ENCODE measurements around the gene NHP2.

The NHP2 gene

GRCh38 chr5:178186427-178186826, 32.7 kb upstream of the NHP2 start:
- no peak for TF ChIP-seq CTCF (IDR thresholded peaks at IDR 0.05)

DNA sequence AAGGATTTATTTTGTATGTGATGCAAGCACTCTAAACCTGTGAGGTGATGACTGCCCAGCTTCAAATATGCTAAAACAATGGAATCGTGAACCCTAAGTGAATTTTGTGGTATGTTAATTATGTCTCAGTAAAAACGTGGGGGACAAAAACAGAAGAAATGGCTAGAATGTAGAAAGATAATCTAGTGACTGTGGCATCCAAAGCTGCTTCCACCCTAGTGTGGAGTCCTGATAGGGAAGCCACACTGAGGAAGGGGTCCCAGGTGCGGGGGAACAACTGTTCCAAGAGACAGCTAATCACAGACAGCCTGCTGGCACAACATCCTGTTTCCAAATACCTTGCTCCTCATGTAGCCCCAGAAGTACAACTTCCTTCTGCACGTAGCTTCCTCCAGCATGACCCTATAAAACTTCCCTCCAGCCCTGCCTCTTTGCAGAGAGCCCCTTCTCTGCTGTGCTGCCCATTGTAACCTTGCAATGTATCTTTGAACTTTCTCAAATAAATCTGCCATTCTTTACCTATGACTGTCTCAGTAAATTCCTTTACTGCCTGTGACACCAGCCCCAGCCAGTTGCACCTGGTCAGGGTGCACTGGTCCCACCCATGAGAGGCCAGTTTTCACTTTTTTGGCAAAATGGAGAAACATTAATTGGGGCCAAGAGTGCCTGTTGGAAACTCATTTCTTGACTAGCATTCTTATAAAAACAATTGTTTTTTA, 28.6 kb upstream of the NHP2 start:
- TF ChIP-seq CTCF (IDR thresholded peaks at IDR 0.05): no peak

DNA sequence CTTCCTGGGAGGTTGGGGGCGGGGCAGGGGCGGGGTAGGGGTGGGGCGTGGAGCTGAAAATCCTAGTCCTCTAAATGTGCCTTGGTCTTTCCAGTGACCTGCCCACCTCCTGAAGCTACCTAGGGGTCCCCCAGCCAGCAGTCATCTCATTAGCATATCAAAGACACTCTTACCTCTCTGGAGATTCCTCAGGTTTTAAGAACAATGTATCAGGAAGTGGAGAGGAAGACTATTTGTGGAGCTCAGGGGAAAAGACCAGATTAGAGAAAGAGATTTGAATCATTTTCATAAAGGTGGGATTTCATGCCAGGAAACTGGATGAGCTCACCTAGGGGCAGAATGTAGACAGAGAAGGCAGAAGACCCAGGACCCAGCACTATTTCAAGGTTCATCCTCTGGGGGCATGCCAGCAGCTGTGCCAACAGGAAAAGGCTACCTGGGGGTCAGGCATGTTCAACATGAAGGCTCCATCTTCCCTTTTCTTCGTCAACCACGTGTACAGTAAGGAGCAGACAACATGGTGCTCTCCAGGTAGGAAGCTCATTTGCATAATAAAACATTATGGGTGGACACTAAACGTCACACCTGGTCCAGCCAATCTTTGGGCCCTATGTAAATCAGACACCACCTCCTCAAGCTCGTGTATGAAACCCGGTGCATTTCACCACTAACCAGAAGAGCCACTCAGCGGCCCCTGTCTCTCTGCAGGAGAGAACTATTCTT, 26.6 kb upstream of the NHP2 start:
- no peak for TF ChIP-seq CTCF (IDR thresholded peaks at IDR 0.05)

DNA sequence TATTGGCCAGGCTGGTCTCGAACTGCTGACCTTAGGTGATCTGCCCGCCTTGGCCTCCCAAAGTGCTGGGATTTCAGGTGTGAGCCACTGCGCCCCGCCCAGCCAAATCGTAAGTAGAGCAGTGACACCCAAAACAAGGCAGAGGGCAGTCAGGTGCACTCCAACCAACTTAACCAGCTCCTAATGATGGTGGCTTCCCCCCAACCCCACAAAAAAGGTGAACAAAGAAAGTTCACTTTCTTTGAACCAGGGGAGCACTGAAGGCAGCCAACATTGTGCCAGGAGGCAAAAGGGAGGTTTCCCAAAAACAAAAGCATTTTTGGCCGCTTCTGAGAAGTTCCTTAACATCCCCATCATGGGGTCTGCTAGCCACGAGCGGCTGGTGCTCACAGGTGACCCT, 23.9 kb upstream of the NHP2 start:
- no peak for TF ChIP-seq CTCF (IDR thresholded peaks at IDR 0.05)

DNA sequence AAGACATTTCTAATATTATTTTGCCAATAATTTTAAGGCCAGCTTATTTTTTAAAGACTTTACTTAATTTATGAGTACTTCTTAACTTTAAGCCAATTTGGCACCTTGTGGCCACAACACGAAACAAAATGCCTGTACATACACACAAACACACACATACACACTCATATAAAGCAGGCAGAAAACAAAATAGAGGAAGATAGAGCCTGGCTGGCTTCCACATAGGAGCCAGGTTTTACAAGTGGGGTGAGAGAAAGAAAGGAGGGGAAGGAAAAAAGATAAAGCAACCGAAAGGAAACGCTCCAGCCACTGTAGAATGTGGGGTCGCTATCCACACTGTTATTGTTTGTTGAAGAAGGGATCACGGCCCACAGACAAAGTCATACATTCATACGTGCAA, 23.1 kb upstream of the NHP2 start:
- TF ChIP-seq CTCF (IDR thresholded peaks at IDR 0.05): no peak

- no peak for TF ChIP-seq CTCF (IDR thresholded peaks at IDR 0.05)
Observed at GRCh38 chr5:178174456-178174855, 20.8 kb upstream of the NHP2 start.

- TF ChIP-seq CTCF (IDR thresholded peaks at IDR 0.05): no peak
Observed at GRCh38 chr5:178170455-178170854, 16.8 kb upstream of the NHP2 start.
